Transverse colon (tissue), 3 donors: ENCODE measurements around the gene DEK.

ENCODE experiments used
- POLR2A ChIP-seq: fragments of 450-650 bp; IDR thresholded peaks from one replicate; pipeline ENCODE4 v1.6.1; 2016; ENCODE audit warnings: antibody characterized with exemption, mild to moderate bottlenecking, moderate library complexity
- TF ChIP-seq, protein P1 (sequence below), 5 experiments: fragments of 200-600 bp in 3 of 5; fragments of 450-650 bp in 2 of 5; sonication (generic) in 3 of 5; IDR thresholded peaks; 1 replicate in 2 of 5; 2 replicates in 3 of 5; pipeline ENCODE4 v1.5.1; 2016 to 2017; ENCODE audit warnings: antibody characterized with exemption in 5 of 5, inconsistent platforms in 3 of 5, mild to moderate bottlenecking in 2 of 5, moderate library complexity in 1 of 5

DNA sequence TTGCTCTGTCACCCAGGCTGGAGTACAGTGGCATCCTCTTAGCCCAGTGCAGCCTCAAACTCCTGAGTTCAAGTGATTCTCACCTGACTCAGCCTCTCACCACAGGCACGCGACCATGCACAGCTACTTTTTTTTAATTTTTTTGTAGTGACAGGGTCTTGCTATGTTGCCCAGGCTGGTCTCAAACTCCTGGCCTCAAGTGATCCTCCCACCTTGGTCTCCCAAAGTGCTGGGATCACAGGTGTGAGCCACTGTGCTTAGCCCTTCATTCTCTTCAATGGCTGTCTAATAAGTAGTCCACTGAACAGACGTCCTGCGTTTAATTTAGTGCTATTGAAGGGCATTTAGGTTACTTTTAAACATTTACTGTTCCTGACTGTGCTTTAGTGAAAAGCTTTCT lies 81.8 kb downstream of the DEK start:
- TF ChIP-seq, protein P1, sequence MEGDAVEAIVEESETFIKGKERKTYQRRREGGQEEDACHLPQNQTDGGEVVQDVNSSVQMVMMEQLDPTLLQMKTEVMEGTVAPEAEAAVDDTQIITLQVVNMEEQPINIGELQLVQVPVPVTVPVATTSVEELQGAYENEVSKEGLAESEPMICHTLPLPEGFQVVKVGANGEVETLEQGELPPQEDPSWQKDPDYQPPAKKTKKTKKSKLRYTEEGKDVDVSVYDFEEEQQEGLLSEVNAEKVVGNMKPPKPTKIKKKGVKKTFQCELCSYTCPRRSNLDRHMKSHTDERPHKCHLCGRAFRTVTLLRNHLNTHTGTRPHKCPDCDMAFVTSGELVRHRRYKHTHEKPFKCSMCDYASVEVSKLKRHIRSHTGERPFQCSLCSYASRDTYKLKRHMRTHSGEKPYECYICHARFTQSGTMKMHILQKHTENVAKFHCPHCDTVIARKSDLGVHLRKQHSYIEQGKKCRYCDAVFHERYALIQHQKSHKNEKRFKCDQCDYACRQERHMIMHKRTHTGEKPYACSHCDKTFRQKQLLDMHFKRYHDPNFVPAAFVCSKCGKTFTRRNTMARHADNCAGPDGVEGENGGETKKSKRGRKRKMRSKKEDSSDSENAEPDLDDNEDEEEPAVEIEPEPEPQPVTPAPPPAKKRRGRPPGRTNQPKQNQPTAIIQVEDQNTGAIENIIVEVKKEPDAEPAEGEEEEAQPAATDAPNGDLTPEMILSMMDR (IDR thresholded peaks at IDR 0.05) = no peak
- no peak for TF ChIP-seq POLR2A
